GM21360 (cell line): Measurements from ENCODE around the gene VPS51.
"Not testable (repeated sequence)": the region's sequence is repeated elsewhere in the genome, so short reads cannot be mapped to it uniquely, and the experiment has no call there.

ENCODE experiments used
- ATAC-seq: cut with Tn5 transposase; IDR thresholded peaks from one replicate; pipeline ENCODE4 v1.9.1; 2021; ENCODE audit warnings: mild to moderate bottlenecking, moderate library complexity; ENCODE audit not compliant: unreplicated experiment

Gene VPS51

DNA sequence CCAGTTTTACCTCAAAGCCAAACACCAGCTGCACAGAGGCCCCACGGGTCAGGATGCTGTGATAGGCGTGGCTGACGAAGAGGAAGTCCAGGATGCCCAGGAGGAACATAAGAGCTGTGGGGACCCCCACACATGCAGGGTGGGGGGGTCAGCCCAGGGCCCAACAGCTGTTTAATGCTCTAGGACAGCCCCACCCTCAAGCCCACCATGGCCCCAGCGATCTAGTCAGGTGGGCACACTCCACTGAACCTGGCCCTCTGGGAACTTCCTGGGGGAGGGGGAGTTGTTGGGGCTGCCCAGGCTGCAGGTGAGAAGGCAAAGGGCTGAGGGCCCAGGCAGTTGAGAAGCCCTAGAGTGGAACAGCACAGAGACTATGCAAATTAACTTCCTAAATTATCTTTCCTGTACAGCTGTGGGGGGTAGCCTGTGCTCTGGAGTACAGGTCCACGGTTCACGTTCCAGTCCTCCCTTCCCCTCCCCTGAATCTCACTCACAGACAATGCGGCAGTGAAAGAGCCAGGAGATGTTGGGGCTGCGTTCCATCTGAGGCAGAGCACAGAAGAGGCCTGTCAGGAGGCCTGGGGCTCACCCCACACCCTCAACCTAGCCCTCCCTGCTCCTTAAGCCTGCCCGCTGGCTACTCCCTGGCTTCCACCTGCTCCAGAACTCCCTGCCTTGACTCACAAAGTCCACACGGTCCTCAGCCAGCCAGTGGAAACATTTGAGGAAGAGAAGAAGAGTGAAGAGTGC, 36.4 kb downstream of the VPS51 start:
- no peak for ATAC-seq

- no peak for ATAC-seq
Observed at GRCh38 chr11:65132988-65133700, 37.1 kb downstream of the VPS51 start.

DNA sequence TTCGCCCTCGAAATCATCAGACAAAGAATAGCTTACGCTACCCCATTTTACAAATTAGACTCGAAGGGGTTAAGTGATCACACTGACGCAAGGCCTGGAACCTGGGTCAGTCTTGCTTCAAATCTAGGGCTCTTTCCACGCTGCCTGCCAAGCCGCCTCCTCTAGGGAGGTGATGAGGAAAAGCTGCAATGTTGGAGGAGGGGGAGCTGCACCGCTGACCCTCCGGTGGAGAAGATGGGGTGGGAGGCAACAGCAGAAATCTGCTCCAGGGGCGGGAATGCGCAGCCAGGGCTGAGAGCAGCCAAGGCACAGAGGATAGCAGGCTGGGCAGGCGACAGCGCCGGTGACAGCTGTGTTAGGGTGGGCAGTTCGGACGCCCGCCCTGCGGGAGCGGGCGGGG, 37.7 kb downstream of the VPS51 start:
- ATAC-seq, result no peak

- ATAC-seq, result peak; percentile 50
Observed at GRCh38 chr11:65134240-65134951, 38.4 kb downstream of the VPS51 start, which contains the start of gene SYVN1. Gene SYVN1, minus strand, starts transcription at chr11:65134519. Its CDS starts 918 bp downstream, at chr11:65133601.

GRCh38 chr11:65134952-65135632, 39.1 kb downstream of the VPS51 start:
- peak; percentile 57 for ATAC-seq

GRCh38 chr11:65135633-65136145, 39.7 kb downstream of the VPS51 start:
- ATAC-seq, result no peak

DNA sequence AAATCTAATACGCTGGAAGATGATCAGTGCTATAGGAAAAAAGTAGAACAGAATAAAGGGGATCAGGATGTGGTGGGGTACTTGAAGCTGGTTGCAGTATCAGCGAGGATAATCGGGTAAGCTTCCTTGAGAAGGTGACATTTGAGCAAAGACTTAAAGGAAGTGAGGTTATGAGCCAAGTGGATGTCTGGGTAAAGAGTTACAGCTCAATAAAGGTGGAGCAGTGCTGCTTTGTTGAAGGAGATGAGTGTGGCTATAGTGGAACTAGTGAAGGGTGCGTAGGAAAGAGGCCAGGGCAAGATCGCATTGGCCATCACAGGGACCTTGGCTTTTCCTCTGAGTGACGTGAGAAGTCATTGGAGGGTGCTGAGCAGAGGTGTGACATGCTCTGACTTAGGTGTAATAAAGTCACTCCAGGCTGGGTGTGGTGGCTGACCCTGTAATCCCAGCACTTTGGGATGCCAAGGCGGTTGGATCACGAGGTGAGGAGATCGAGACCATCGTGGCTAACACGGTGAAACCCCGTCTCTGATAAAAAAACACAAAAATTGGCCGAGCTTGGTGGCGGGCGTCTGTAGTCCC, 40.6 kb downstream of the VPS51 start:
- ATAC-seq, result no peak

DNA sequence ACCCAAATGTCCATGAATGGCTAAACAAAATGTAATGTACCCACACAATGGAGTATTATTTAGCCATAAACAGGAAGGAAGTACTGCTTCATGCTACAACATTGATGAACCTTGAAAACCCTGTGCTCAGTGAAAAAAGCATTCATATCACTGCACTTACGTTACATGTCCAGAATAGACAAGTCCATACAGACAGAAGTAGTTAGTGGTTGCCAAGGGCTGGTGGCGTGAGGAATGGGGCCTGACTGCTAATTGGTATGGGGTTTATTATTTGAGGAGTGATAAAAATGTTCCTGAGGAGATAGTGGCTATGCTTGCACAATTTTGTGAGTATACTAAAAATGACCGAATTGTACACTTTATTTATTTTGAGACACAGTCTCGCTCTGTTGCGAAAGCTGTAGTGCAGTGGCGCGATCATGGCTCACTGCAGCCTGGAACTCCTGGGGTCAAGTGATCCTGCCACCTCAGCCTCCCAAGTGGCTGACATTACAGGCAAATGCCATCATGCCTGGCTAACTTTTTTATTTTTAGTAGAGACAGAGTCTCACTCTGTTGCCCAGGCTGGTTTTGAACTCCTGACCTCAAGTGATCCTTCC, 46.0 kb downstream of the VPS51 start:
- no peak for ATAC-seq

- ATAC-seq, result no peak
Observed at GRCh38 chr11:65147352-65148075, 51.5 kb downstream of the VPS51 start.

GRCh38 chr11:65148657-65149056, 52.6 kb downstream of the VPS51 start:
- no peak for ATAC-seq

DNA sequence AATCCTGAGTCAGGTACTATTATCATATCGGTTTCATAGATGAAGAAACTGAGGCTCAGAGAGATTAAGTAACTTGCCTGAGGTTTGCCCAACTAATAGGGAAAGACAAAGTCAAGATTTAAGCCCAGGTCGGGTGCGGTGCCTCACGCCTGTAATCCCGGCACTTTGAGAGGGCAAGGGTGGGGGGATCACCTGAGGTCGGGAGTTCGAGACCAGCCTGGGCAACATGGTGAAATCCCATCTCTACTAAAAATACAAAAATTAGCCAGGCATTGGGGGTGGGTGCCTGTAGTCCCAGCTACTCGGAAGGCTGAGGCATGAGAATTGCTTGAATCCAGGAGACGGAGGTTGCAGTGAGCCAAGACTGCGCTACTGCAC, 54.1 kb downstream of the VPS51 start:
- ATAC-seq, result not testable (repeated sequence)

- no peak for ATAC-seq
Observed at GRCh38 chr11:65150509-65151299, 54.7 kb downstream of the VPS51 start.

DNA sequence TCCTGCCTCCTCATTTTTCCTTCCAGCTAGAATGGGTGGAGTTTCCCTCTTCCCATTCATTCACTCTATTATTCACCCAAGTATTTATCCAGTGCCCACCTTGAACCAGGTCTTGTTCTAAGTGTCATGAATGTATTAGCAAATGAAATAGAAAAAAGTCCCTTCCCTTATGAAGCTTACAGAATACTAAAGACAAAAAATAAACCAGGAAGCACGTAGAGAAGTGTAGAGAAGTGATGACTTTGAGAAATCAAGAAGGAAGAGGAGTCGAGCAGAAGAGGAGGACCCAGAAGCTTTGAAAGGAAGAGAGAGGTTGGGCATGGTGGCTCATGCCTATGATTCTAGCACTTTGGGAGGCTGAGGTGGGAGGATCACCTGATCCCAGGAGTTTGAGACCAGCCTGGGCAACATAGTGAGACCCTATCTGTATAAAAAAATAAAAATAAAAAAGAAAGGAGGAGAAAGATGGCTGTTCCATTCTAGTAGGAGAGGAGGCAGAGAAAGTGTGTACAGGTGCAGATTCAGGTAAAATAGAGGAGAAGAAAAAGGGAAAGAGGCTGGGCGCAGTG, 55.4 kb downstream of the VPS51 start:
- no peak for ATAC-seq

GRCh38 chr11:65152122-65152521, 56.1 kb downstream of the VPS51 start:
- no peak for ATAC-seq

GRCh38 chr11:65156256-65156655, 60.2 kb downstream of the VPS51 start:
- no peak for ATAC-seq

DNA sequence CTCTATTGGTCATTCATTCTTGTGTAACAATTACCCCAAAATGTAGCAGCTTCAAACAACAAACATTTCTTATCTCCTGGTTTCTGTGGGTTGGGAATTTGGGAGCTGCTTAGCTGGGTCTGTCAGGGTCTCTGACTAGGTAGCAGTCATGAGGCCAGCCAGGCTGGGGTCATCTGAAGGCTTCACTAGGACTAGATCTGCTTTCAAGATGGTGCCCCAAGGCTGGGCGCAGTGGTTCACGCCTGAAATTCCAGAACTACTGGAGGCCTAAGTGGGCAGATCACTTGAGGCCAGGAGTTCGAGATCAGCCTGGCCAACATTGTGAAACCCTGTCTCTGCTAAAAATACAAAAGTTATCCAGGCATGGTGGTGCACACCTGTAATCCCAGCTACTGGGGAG, 60.9 kb downstream of the VPS51 start:
- ATAC-seq, result no peak

- ATAC-seq, result no peak
Observed at GRCh38 chr11:65157336-65157735, 61.3 kb downstream of the VPS51 start.

DNA sequence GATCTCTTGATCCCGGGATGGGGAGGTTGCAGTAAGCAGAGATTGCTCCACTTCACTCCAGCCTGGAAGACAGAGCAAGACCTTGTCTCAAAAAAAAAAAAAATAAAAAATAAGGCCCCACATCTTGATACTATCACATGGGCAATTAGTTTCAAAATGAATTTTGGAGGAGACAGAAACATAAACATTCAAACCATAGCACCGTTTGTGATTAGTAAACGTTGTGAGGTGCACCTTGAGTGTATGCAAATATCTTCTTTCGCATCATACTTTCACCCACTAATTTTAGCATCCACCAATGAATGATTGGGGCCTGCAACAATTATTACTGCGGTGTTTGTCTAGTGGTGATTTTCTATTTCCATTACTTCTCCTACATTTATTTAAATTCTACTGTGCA, 63.0 kb downstream of the VPS51 start:
- ATAC-seq, result no peak
